Endothelial cell of umbilical vein (primary cell): ENCODE data around the gene RAP1GAP2. TPM values are rescaled to one million over a fixed set of nuclear protein-coding genes. Genes with fewer than 3 reads are reported as not detected.

Source experiments
- BruUV-seq: library from RNA; stranded (reverse); fragments of 400-500 nt; replicated peaks from 2 replicates; lab custom pipeline; 2021; lab: Mats Ljungman, UMichigan
- CTCF ChIA-PET: fragments of 300-600, 350-600 bp; sonication (Branson Sonifier 250); formaldehyde crosslinking; loops from one replicate; lab custom pipeline; 2021; ENCODE audit warnings: antibody characterized with exemption, inconsistent platforms; lab: Charles Lee
- POLR2A ChIA-PET: fragments of 300-600, 350-600 bp; sonication (Branson Sonifier 250); formaldehyde crosslinking; loops from one replicate; lab custom pipeline; 2021; ENCODE audit warnings: antibody characterized with exemption, inconsistent platforms; lab: Charles Lee
- DNase-seq: peaks from one replicate; pipeline ENCODE4 v3.0.0-alpha.2; 2011; ENCODE audit warnings: low read depth, low spot score
- FAIRE-seq: peaks from 2 replicates; lab custom pipeline; 2011; peaks lifted over from hg19 to GRCh38; lab: Jason Lieb, UNC
- H2AFZ ChIP-seq: 2 replicates; pipeline ENCODE4 v1.6.0; 2012; ENCODE audit warnings: low read depth, low read length, control low read depth, inconsistent platforms
- H3K27ac ChIP-seq: 2 replicates; pipeline ENCODE4 v1.5.1; 2011; ENCODE audit warnings: low read depth, mild to moderate bottlenecking, control low read depth, low read length, moderate library complexity; ENCODE audit not compliant: insufficient read depth
- H3K27me3 ChIP-seq, 2 experiments: 2 replicates each; pipeline versions ENCODE4 v1.6.0 to v1.6.1; 2011; ENCODE audit warnings: low read length in 2 of 2, mixed read lengths in 1 of 2; ENCODE audit not compliant: control insufficient read depth in 2 of 2, insufficient read depth in 2 of 2
- H3K36me3 ChIP-seq, 2 experiments: 2 replicates in 1 of 2; 3 replicates in 1 of 2; pipeline ENCODE4 v1.5.1; 2011; ENCODE audit warnings: low read length in 2 of 2, mild to moderate bottlenecking in 1 of 2, moderate library complexity in 1 of 2; ENCODE audit not compliant: control insufficient read depth in 2 of 2, insufficient read depth in 2 of 2; ENCODE audit errors: extremely low read depth in 1 of 2
- H3K4me1 ChIP-seq: 3 replicates; pipeline ENCODE4 v1.5.1; 2011; ENCODE audit warnings: mild to moderate bottlenecking, low read length; ENCODE audit not compliant: control insufficient read depth, insufficient read depth; ENCODE audit errors: extremely low read depth
- H3K4me2 ChIP-seq: 2 replicates; pipeline ENCODE4 v1.6.1; 2011; ENCODE audit warnings: low read length, control low read depth, mixed read lengths; ENCODE audit not compliant: insufficient read depth
- H3K4me3 ChIP-seq, 3 experiments: fragments of 200-600 bp in 1 of 3; sonication (generic), shearing (Covaris generic) in 1 of 3; replicated peaks in 1 of 3; 2 replicates each; pipeline ENCODE4 v1.5.1; 2011 to 2016; ENCODE audit warnings: control low read depth in 3 of 3, low read length in 3 of 3, mild to moderate bottlenecking in 2 of 3, inconsistent platforms in 1 of 3, low read depth in 1 of 3, moderate library complexity in 1 of 3; ENCODE audit not compliant: insufficient read depth in 1 of 3
- H3K79me2 ChIP-seq: 2 replicates; pipeline ENCODE4 v1.6.0; 2012; ENCODE audit warnings: low read length, inconsistent platforms; ENCODE audit not compliant: control insufficient read depth, insufficient read depth
- H3K9ac ChIP-seq: replicated peaks from 2 replicates; pipeline ENCODE3; 2011; ENCODE audit warnings: low read length, control low read depth; ENCODE audit not compliant: insufficient read depth; ENCODE audit errors: extremely low read depth
- H3K9me1 ChIP-seq: replicated peaks from 3 replicates; pipeline ENCODE4 v1.6.0; 2011; ENCODE audit warnings: mild to moderate bottlenecking, low read length; ENCODE audit not compliant: control insufficient read depth, insufficient read depth; ENCODE audit errors: extremely low read depth
- H3K9me3 ChIP-seq: replicated peaks from 2 replicates; pipeline ENCODE4 v1.5.1; 2012; ENCODE audit warnings: low read length, inconsistent platforms; ENCODE audit not compliant: control insufficient read depth, insufficient read depth
- H4K20me1 ChIP-seq: replicated peaks from 2 replicates; pipeline ENCODE3; 2011; ENCODE audit warnings: mild to moderate bottlenecking, low read length; ENCODE audit not compliant: control insufficient read depth, insufficient read depth; ENCODE audit errors: extremely low read depth
- EZH2 ChIP-seq: IDR thresholded peaks from 2 replicates; pipeline ENCODE4 v1.6.1; 2012; ENCODE audit warnings: borderline replicate concordance, low read depth, mild to moderate bottlenecking, moderate library complexity, low read length, inconsistent platforms; ENCODE audit not compliant: severe bottlenecking
- FOS ChIP-seq: IDR thresholded peaks from 2 replicates; pipeline ENCODE4 v1.6.1; 2011; ENCODE audit warnings: mild to moderate bottlenecking, low read length, moderate library complexity, borderline replicate concordance; ENCODE audit not compliant: insufficient read depth
- GATA2 ChIP-seq: IDR thresholded peaks from 2 replicates; pipeline ENCODE4 v1.7.0; 2011; ENCODE audit warnings: low read depth, mild to moderate bottlenecking, moderate library complexity, mixed read lengths, low read length; ENCODE audit not compliant: insufficient read length, insufficient read depth
- JUN ChIP-seq: IDR thresholded peaks from 2 replicates; pipeline ENCODE4 v1.6.1; 2011; ENCODE audit warnings: borderline replicate concordance, low read depth; ENCODE audit not compliant: insufficient read length, insufficient read depth
- MYC ChIP-seq: IDR thresholded peaks from one replicate; pipeline ENCODE4 v1.6.1; 2011; ENCODE audit warnings: mild to moderate bottlenecking, low read depth, low read length
- POLR2A ChIP-seq: IDR thresholded peaks from 2 replicates; pipeline ENCODE4 v1.6.1; 2012; ENCODE audit warnings: low read depth, mild to moderate bottlenecking, control low read depth, low read length
- POLR2AphosphoS5 ChIP-seq: IDR thresholded peaks from 2 replicates; pipeline ENCODE4 v1.6.1; 2012; ENCODE audit warnings: low read depth, mild to moderate bottlenecking, control low read depth, low read length, moderate library complexity; ENCODE audit not compliant: insufficient read depth
- dilution Hi-C: fragments of 300-500 bp; cut with MboI; formaldehyde crosslinking; loops from one replicate; pipeline ENCODE4 v1.15.0; 2019; ENCODE audit warnings: low sequenced_read_pairs; ENCODE audit not compliant: extremely low pct_ligation_motif_present
- intact Hi-C: fragments of 100-400 bp; cut with micrococcal nuclease; formaldehyde crosslinking; loops from one replicate; pipeline ENCODE4 v1.10.0; 2022
- polyA plus RNA-seq, 4 experiments: library from polyadenylated mRNA; depleted of rRNA in 3 of 4; stranded (reverse) in 3 of 4; unstranded in 1 of 4; fragments of >200 nt; gene quantifications; 2 replicates each; pipeline versions ENCODE4 v1.2.1 to v1.2.3, GENCODE V29; 2011 to 2012; ENCODE audit warnings: missing spikeins in 1 of 4
- total RNA-seq: library from RNA; stranded (reverse); gene quantifications from 2 replicates; pipeline ENCODE4 v1.2.3, GENCODE V29; 2021
- TF ChIP-seq, protein P1 (sequence below), 2 donors: IDR thresholded peaks; 1 replicate in 1 of 2; 2 replicates in 1 of 2; pipeline ENCODE4 v1.5.1; 2011; ENCODE audit warnings: low read length in 2 of 2, mild to moderate bottlenecking in 2 of 2, moderate library complexity in 2 of 2, control low read depth in 1 of 2, inconsistent platforms in 1 of 2, low read depth in 1 of 2; ENCODE audit not compliant: insufficient read depth in 1 of 2; ENCODE audit errors: extremely low read depth in 1 of 2
- TF ChIP-seq, protein P2 (sequence below): IDR thresholded peaks from 2 replicates; pipeline ENCODE4 v1.6.1; 2011; ENCODE audit not compliant: insufficient read depth, insufficient read length

The RAP1GAP2 gene
- total and polyA plus RNA-seq, 2 donors (not counting 3 experiments of a cell fraction or from before 2014, with no cell fraction given), result 1.4 to 3.6 TPM

DNA sequence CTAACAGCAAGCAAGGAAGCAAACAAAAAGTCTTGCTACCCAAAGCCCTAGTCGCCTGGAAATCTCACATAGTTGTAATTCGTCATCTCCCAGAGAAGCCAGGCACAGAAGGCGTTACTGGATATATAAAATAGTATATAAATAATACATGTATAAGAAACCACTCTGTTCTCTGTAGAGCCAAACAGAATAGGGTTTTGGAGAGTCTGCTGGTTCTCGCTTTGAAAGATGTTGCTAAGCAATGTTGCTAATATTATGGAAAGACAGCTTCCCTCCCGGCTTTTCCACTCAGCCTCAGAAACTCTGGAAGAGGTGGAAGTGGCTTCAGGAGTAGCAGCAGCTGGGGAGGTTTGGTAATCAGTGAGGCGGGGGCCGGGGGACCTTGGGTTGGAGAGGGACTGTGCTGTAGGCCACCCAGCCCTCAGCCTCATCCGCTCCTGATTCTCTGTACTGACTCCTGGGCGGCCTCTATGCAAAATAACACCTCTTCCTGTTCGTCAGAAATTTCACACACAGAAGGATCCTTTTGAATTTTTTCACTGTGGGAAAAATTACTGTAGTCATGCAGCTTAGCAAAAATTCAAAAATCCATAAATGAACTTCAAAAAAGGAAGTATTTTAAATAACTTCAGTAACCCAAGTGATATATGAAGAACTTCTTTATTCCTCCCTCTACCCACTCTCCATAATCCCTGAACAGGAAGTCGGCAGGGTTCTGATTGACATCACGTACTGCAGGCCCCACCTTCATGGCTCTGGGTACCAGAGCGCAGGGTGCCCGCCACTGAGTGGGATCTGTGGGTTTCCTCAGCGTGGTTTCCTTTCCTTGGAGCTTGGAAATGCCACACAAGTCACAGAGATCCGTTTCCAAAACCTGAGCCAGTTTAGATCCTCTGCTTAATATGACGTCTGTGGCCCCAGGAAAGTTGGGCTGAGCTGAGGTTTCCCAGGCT, 51.4 kb downstream of the RAP1GAP2 start:
- Histone ChIP-seq H3K36me3 (no peaks in the 10 kb centered on the region), H3K4me3 (no peak overlapping the region), H3K27me3 (peaks cover 8 to 12% of the 10 kb centered on the region in 2 experiments), H2AFZ (no peak overlapping the region), H3K79me2 (no peaks in the 10 kb centered on the region), H3K9me1 (no peaks in the 10 kb centered on the region), H3K9ac (no peak overlapping the region), H3K27ac (no peak overlapping the region), H3K4me2 (no peak overlapping the region), H3K9me3 (no peaks in the 10 kb centered on the region), H4K20me1 (no peaks in the 10 kb centered on the region), H3K4me1 (no peaks in the 10 kb centered on the region)
- ChIA-PET CTCF (interaction anchor here (0.5 to 4.9 kb wide), 28 partner anchors 9 to 884 kb away, joined by 3 to 108 read pairs (median 4); no protein-coding TSS in a partner anchor), POLR2A (no interaction called here)
- DNase-seq (no peak), FAIRE-seq (no peak)
- dilution Hi-C loops, result no loop called here
- no TSS peak for BruUV-seq
- TF ChIP-seq JUN (no peak), POLR2A (no peak), EZH2 (no peak), MYC (no peak)
- intact Hi-C loops, result loop anchor here (1.0 to 2.0 kb wide), 5 partner anchors 19 to 166 kb away; no protein-coding TSS in a partner anchor

DNA sequence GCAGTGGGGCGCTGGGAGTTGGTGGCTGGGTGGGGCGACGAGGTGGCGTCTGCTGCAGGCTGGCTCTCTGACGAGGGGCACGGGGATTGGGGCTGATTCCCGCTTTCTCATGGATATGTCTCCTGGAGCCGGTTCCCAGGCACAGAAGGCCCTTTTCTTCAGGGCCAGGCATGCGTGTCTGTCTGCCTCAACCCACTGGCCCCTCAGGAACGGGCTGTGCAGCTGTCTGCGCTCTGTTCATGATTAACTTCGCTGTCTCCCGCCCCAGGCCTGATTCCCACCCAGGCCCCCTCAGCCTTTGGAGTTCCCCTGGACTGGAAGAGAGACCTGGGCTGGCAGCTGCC, 53.1 kb downstream of the RAP1GAP2 start:
- FAIRE-seq (no peak), DNase-seq (no peak)
- Histone ChIP-seq H3K9ac (no peak overlapping the region), H3K9me1 (no peaks in the 10 kb centered on the region), H3K9me3 (no peaks in the 10 kb centered on the region), H3K4me1 (peaks cover 4% of the 10 kb centered on the region), H3K27ac (no peak overlapping the region), H3K27me3 (peaks cover 11 to 24% of the 10 kb centered on the region in 2 experiments), H3K4me2 (no peak overlapping the region), H4K20me1 (no peaks in the 10 kb centered on the region), H2AFZ (no peak overlapping the region), H3K79me2 (no peaks in the 10 kb centered on the region), H3K36me3 (no peaks in the 10 kb centered on the region), H3K4me3 (no peak overlapping the region)
- no TSS peak for BruUV-seq
- ChIA-PET POLR2A (no interaction called here), CTCF (interaction anchor here (1.0 to 4.9 kb wide), 19 partner anchors 8 to 525 kb away, joined by 3 to 108 read pairs (median 8); no protein-coding TSS in a partner anchor)
- dilution Hi-C loops (no loop called here), intact Hi-C loops (loop anchor here (2.0 kb wide), 3 partner anchors 20 to 156 kb away; no protein-coding TSS in a partner anchor)
- TF ChIP-seq FOS (no peak), POLR2A (no peak), JUN (no peak), GATA2 (no peak), EZH2 (no peak), POLR2AphosphoS5 (no peak), MYC (no peak)
- TF ChIP-seq, protein P1, sequence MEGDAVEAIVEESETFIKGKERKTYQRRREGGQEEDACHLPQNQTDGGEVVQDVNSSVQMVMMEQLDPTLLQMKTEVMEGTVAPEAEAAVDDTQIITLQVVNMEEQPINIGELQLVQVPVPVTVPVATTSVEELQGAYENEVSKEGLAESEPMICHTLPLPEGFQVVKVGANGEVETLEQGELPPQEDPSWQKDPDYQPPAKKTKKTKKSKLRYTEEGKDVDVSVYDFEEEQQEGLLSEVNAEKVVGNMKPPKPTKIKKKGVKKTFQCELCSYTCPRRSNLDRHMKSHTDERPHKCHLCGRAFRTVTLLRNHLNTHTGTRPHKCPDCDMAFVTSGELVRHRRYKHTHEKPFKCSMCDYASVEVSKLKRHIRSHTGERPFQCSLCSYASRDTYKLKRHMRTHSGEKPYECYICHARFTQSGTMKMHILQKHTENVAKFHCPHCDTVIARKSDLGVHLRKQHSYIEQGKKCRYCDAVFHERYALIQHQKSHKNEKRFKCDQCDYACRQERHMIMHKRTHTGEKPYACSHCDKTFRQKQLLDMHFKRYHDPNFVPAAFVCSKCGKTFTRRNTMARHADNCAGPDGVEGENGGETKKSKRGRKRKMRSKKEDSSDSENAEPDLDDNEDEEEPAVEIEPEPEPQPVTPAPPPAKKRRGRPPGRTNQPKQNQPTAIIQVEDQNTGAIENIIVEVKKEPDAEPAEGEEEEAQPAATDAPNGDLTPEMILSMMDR (IDR thresholded peaks at IDR 0.05; ENCODE audit: extremely low read depth in 1 of 2, insufficient read depth in 1 of 2, low read depth in 1 of 2, low read length in 2 of 2), result no peak
- TF ChIP-seq, protein P2, sequence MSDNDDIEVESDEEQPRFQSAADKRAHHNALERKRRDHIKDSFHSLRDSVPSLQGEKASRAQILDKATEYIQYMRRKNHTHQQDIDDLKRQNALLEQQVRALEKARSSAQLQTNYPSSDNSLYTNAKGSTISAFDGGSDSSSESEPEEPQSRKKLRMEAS, result no peak
